ENCODE measurements around the gene CPNE7.

CPNE7 gene

DNA sequence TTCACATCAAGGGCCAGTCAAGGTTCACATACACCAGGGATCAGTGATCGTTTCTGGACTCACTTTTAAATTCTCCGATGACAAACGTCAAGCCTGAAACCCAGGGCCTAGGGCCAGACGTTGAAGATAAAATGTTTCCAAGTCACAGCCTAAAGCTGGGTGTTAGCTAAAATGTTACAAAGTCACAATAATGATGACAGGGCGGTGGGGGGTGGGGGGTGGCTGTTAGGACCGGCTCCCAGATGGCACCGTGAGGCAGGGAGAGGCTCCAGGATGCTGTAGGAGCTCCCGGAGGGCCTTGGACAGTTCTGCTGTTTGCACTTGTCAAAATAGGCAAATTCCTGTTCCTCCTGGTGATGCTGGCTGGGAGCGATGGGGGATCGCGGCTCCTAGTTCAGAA is 31.4 kb upstream of the CPNE7 start:
- DNase-seq (ENCODE audit: low spot score), result no peak
- in situ Hi-C loops (cut with MboI; ENCODE audit: low sequenced_read_pairs, unreplicated experiment), result no loop called here
- TF ChIP-seq, protein P1, sequence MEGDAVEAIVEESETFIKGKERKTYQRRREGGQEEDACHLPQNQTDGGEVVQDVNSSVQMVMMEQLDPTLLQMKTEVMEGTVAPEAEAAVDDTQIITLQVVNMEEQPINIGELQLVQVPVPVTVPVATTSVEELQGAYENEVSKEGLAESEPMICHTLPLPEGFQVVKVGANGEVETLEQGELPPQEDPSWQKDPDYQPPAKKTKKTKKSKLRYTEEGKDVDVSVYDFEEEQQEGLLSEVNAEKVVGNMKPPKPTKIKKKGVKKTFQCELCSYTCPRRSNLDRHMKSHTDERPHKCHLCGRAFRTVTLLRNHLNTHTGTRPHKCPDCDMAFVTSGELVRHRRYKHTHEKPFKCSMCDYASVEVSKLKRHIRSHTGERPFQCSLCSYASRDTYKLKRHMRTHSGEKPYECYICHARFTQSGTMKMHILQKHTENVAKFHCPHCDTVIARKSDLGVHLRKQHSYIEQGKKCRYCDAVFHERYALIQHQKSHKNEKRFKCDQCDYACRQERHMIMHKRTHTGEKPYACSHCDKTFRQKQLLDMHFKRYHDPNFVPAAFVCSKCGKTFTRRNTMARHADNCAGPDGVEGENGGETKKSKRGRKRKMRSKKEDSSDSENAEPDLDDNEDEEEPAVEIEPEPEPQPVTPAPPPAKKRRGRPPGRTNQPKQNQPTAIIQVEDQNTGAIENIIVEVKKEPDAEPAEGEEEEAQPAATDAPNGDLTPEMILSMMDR (IDR thresholded peaks at IDR 0.05; ENCODE audit: borderline replicate concordance, control extremely low read depth, extremely low read depth, insufficient read depth, missing control alignments), result no peak

DNA sequence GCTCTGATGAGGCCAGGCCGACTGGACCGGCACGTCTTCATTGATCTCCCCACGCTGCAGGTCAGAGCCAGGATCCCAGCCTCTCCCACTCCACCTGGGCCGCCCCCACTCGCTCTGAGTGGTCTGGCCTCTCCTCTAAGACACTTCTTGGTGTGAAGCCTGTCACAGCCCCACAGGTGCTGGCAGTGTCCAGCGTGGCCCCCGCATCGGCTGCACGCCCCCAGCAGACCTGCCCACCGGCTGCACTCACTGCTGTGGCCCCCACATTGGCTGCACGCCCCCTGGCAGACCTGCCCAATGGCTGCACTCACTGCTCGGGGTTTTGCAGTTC is 30.9 kb upstream of the CPNE7 start:
- in situ Hi-C loops (cut with MboI; ENCODE audit: low sequenced_read_pairs, unreplicated experiment), result no loop called here
- TF ChIP-seq, protein P1 (IDR thresholded peaks at IDR 0.05; ENCODE audit: borderline replicate concordance, control extremely low read depth, extremely low read depth, insufficient read depth, missing control alignments), result no peak
- DNase-seq (ENCODE audit: low spot score), result no peak

DNA sequence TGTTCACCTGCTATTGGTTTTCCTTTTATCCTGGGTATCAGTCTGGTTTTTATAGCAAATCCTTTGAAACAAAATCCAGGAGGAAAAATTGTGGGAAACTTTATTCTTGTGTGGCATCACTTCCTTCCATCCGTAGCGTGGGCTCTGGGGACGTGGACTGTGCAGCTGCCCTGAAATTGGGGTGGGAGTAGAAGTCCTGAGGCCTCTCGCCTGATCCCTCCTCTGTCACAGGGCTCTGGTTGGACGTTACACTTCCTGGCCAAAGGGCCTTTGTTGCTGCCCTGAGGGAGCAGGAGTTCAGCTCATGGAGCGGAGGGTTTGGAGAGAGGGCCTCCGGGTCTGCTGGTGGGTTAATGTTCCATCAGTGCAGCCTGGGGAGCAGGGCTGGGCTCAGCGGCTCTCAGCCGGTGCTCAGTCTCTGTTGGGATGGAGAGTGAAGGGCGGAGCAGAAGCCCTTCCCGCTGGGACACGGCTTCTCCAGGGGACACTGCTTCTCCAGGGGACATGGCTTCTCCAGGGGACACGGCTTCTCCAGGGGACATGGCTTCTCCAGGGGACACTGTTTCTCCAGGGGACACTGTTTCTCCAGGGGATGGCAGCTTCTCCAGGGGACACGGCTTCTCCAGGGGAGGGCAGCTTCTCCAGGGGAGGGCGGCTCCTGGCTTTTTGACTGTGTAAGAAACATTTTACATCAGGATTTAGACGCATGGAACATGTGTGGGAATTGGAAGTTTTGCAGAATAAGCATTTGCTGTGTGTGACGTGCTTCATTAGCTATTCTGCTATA is 30.3 kb upstream of the CPNE7 start:
- DNase-seq (ENCODE audit: low spot score), result no peak
- in situ Hi-C loops (cut with MboI; ENCODE audit: low sequenced_read_pairs, unreplicated experiment), result no loop called here
- TF ChIP-seq, protein P1 (IDR thresholded peaks at IDR 0.05; ENCODE audit: borderline replicate concordance, control extremely low read depth, extremely low read depth, insufficient read depth, missing control alignments), result no peak

DNA sequence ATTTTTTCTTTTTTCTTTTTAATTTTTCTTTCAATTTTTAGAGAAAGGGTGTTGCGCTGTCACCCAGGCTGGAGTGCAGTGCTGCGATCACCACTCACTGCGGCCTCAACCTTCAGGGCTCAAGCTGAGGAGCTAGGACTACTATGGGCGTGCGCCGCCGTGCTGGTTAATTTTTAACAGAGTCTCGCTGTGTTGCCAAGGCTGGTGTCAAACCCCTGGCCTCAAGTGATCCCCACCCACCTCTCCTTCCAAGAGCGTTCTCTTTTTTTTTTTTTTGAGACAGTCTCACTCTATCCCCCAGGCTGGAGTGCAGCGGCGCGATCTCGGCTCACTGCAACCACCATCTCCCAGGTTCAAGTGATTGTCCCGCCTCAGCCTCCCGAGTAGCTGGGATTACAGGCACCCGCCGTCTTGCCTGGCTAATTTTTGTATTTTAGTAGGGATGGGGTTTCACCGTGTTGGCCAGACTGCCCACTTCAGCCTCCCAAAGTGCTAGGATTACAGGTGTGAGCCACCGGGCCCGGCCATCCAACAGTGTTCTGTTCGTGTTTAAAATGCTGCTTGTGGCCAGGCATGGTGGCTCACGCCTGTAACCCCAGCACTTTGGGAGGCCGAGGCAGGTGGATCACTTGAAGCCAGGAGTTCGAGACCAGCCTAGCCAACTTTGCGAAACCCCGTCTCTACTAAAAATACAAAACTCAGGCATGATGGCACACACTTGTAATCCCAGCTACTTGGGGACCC is 29.6 kb upstream of the CPNE7 start:
- TF ChIP-seq, protein P1 (IDR thresholded peaks at IDR 0.05; ENCODE audit: borderline replicate concordance, control extremely low read depth, extremely low read depth, insufficient read depth, missing control alignments), result no peak
- no peak for DNase-seq (ENCODE audit: low spot score)
- in situ Hi-C loops (cut with MboI; ENCODE audit: low sequenced_read_pairs, unreplicated experiment), result no loop called here

DNA sequence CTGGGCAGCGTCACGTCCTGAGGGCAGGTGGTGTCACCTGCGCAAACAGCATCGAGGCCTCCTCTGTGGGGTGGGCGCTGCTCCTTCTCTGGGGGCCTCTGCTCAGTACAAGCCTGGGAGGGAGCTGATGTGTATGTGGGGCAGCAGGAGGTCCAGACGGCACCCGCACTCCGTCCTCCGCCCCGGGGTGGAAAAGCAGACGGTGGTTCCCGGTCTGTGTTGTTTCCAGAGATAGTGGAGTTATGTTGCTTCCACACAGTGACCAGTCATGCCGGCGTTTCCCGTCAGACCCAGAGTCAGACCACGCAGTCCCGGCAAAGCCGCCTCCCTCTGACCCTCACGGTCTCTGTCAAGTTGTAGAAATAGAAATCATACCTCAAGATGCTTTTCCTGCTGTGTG is 28.8 kb upstream of the CPNE7 start:
- DNase-seq (ENCODE audit: low spot score), result no peak
- TF ChIP-seq, protein P1 (IDR thresholded peaks at IDR 0.05; ENCODE audit: borderline replicate concordance, control extremely low read depth, extremely low read depth, insufficient read depth, missing control alignments), result no peak
- in situ Hi-C loops (cut with MboI; ENCODE audit: low sequenced_read_pairs, unreplicated experiment), result no loop called here

DNA sequence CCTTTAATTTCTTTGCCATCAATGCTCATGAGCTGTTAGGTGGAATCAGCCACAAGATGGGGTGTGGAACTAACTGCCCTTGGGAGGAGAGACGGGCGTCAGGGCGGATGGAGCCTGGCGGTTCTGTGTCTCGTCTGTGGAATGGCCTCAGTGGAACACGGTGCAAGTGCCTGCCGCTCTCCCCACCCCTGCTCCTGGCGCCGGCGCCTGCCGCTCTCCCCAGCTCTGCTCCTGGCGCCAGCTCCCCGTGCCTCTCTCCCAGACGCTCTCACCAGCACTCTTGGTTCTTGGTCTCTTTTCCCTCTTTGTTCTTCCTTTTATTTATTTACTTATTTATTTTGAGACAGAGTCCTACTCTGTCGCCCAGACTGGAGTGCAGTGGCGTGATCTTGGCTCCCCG is 28.3 kb upstream of the CPNE7 start:
- DNase-seq (ENCODE audit: low spot score), result no peak
- TF ChIP-seq, protein P1 (IDR thresholded peaks at IDR 0.05; ENCODE audit: borderline replicate concordance, control extremely low read depth, extremely low read depth, insufficient read depth, missing control alignments), result no peak

More for the DNA sequence above, 28.3 kb upstream of the CPNE7 start:
- in situ Hi-C loops (cut with MboI; ENCODE audit: low sequenced_read_pairs, unreplicated experiment), result no loop called here
